ENCODE data around the gene CCDC12. TPM values are rescaled to one million over a fixed set of nuclear protein-coding genes. Genes with fewer than 3 reads are reported as not detected.
A peak's percentile ranks its signal among the peaks of the same experiment; 100 is the strongest.

The CCDC12 gene
- total and polyA plus RNA-seq, 2 experiments from 2014 or later, result 17.4 to 43.8 TPM

- Histone ChIP-seq H4K20me1 (ENCODE audit: insufficient read depth) (no peaks in the 10 kb centered on the region), H3K9me2 (ENCODE audit: insufficient read depth) (no peaks in the 10 kb centered on the region), H3K9ac (peak overlapping the region; percentile 17), H3K4me2 (ENCODE audit: unreplicated experiment) (peak overlapping the region; percentile 62), H3K4me3 (no peak overlapping the region), H3F3A (ENCODE audit: insufficient read depth) (peaks cover 37% of the 10 kb centered on the region), H3K79me2 (ENCODE audit: insufficient read depth) (peaks cover 29% of the 10 kb centered on the region), H3K27me3 (replicated peaks; ENCODE audit: insufficient read depth) (no peaks in the 10 kb centered on the region), H3K4me1 (ENCODE audit: insufficient read depth) (peaks cover 28% of the 10 kb centered on the region), H2AFZ (no peak overlapping the region), H3K9me3 (ENCODE audit: low read depth) (no peaks in the 10 kb centered on the region), H3K36me3 (ENCODE audit: low read depth) (peaks cover 7% of the 10 kb centered on the region; the same call in 1 of the 2 replicates), H3K27ac (peak overlapping the region; percentile 75)
- no peak for DNase-seq
- TF ChIP-seq EZH2 (IDR thresholded peaks at IDR 0.05; ENCODE audit: insufficient read depth, poor library complexity, severe bottlenecking), result no peak
- TF ChIP-seq EZH2phosphoT487 (IDR thresholded peaks at IDR 0.05; ENCODE audit: insufficient read depth, low read depth), result no peak
- in situ Hi-C loops (cut with MboI), result no loop called here
- WGBS, 2 experiments (ENCODE audit: low coverage in 1 of 2, low lambda C conversion rate in 2 of 2, missing lambda C conversion rate in 2 of 2), result 97 to 100% methylated on average over 4 of the region's 4 CpGs
These were observed 39.8 kb upstream of the CCDC12 start for GRCh38 chr3:47016086-47016933.

- H3K9ac ChIP-seq, result no peak overlapping the region
- H4K20me1 ChIP-seq (ENCODE audit: insufficient read depth), result no peaks in the 10 kb centered on the region
- H3K27me3 ChIP-seq (replicated peaks; ENCODE audit: insufficient read depth), result no peaks in the 10 kb centered on the region
- peaks cover 17% of the 10 kb centered on the region for H3K79me2 ChIP-seq (ENCODE audit: insufficient read depth)
- in situ Hi-C loops (cut with MboI), result no loop called here
- no peaks in the 10 kb centered on the region for H3K9me2 ChIP-seq (ENCODE audit: insufficient read depth)
- no peaks in the 10 kb centered on the region for H3K9me3 ChIP-seq (ENCODE audit: low read depth)
- H3F3A ChIP-seq (ENCODE audit: insufficient read depth), result peaks cover 37% of the 10 kb centered on the region
- H3K36me3 ChIP-seq (ENCODE audit: low read depth), result peaks cover 7% of the 10 kb centered on the region; the same call in 1 of the 2 replicates
- peaks cover 28% of the 10 kb centered on the region for H3K4me1 ChIP-seq (ENCODE audit: insufficient read depth)
- no peak overlapping the region for H3K27ac ChIP-seq
- H3K4me3 ChIP-seq, result no peak overlapping the region
- TF ChIP-seq EZH2 (IDR thresholded peaks at IDR 0.05; ENCODE audit: insufficient read depth, poor library complexity, severe bottlenecking), result no peak
- TF ChIP-seq EZH2phosphoT487 (IDR thresholded peaks at IDR 0.05; ENCODE audit: insufficient read depth, low read depth), result no peak
- DNase-seq, result no peak
- no peak overlapping the region for H3K4me2 ChIP-seq (ENCODE audit: unreplicated experiment)
- H2AFZ ChIP-seq, result no peak overlapping the region
These were observed 38.6 kb upstream of the CCDC12 start for GRCh38 chr3:47015151-47015550.

GRCh38 chr3:47014036-47014435 lies 37.5 kb upstream of the CCDC12 start:
- H4K20me1 ChIP-seq (ENCODE audit: insufficient read depth), result no peaks in the 10 kb centered on the region
- no peak overlapping the region for H3K4me3 ChIP-seq
- H3K36me3 ChIP-seq (ENCODE audit: low read depth), result no peaks in the 10 kb centered on the region
- H3K9me2 ChIP-seq (ENCODE audit: insufficient read depth), result no peaks in the 10 kb centered on the region
- H3K9me3 ChIP-seq (ENCODE audit: low read depth), result no peaks in the 10 kb centered on the region
- no peak overlapping the region for H3K27ac ChIP-seq
- in situ Hi-C loops (cut with MboI), result no loop called here
- no peak overlapping the region for H3K4me2 ChIP-seq (ENCODE audit: unreplicated experiment)
- no peak for DNase-seq
- peaks cover 6% of the 10 kb centered on the region for H3K79me2 ChIP-seq (ENCODE audit: insufficient read depth)
- TF ChIP-seq EZH2phosphoT487 (IDR thresholded peaks at IDR 0.05; ENCODE audit: insufficient read depth, low read depth) (no peak), EZH2 (IDR thresholded peaks at IDR 0.05; ENCODE audit: insufficient read depth, poor library complexity, severe bottlenecking) (no peak)
- peaks cover 28% of the 10 kb centered on the region for H3K4me1 ChIP-seq (ENCODE audit: insufficient read depth)
- no peak overlapping the region for H3K9ac ChIP-seq
- H2AFZ ChIP-seq, result no peak overlapping the region
- H3K27me3 ChIP-seq (replicated peaks; ENCODE audit: insufficient read depth), result no peaks in the 10 kb centered on the region
- H3F3A ChIP-seq (ENCODE audit: insufficient read depth), result peaks cover 36% of the 10 kb centered on the region

- Histone ChIP-seq H3K79me2 (ENCODE audit: insufficient read depth) (no peaks in the 10 kb centered on the region; the same call in 1 of the 2 replicates), H3K9me2 (ENCODE audit: insufficient read depth) (no peaks in the 10 kb centered on the region), H3K27ac (no peak overlapping the region), H3K4me2 (ENCODE audit: unreplicated experiment) (no peak overlapping the region), H3K36me3 (ENCODE audit: low read depth) (no peaks in the 10 kb centered on the region), H3K27me3 (replicated peaks; ENCODE audit: insufficient read depth) (no peaks in the 10 kb centered on the region), H3F3A (ENCODE audit: insufficient read depth) (peaks cover 30% of the 10 kb centered on the region), H3K9ac (no peak overlapping the region), H4K20me1 (ENCODE audit: insufficient read depth) (no peaks in the 10 kb centered on the region), H3K4me1 (ENCODE audit: insufficient read depth) (peaks cover 28% of the 10 kb centered on the region), H2AFZ (no peak overlapping the region), H3K4me3 (no peak overlapping the region), H3K9me3 (ENCODE audit: low read depth) (no peaks in the 10 kb centered on the region)
- 87 to 91% methylated on average over 3 of the region's 3 CpGs for WGBS, 2 experiments (ENCODE audit: low coverage in 1 of 2, low lambda C conversion rate in 2 of 2, missing lambda C conversion rate in 2 of 2)
- in situ Hi-C loops (cut with MboI), result no loop called here
- TF ChIP-seq EZH2 (IDR thresholded peaks at IDR 0.05; ENCODE audit: insufficient read depth, poor library complexity, severe bottlenecking) (no peak), EZH2phosphoT487 (IDR thresholded peaks at IDR 0.05; ENCODE audit: insufficient read depth, low read depth) (no peak)
- DNase-seq, result no peak
These were observed 36.7 kb upstream of the CCDC12 start for GRCh38 chr3:47013231-47013630.

Data from GM23248 (cell line).